PC-9 (cell line): ENCODE measurements around the gene ESRP2. TPM values are rescaled to one million over a fixed set of nuclear protein-coding genes. Genes with fewer than 3 reads are reported as not detected.

Experiments used
- BruUV-seq: library from RNA; stranded (reverse); fragments of 400-500 nt; replicated peaks from 2 replicates; lab custom pipeline; 2021; lab: Mats Ljungman, UMichigan
- CTCF ChIA-PET: fragments of 300-600 bp; sonication (Branson Sonifier 250); formaldehyde crosslinking; loops from one replicate; lab custom pipeline; 2022; ENCODE audit warnings: antibody characterized with exemption; lab: Charles Lee
- POLR2A ChIA-PET: fragments of 300-600 bp; sonication (Branson Sonifier 250); formaldehyde crosslinking; loops from one replicate; lab custom pipeline; 2022; ENCODE audit warnings: antibody characterized with exemption; ENCODE audit not compliant: unreplicated experiment; lab: Charles Lee
- DNase-seq, 2 experiments: peaks; one replicate each; pipeline versions ENCODE4 v3.0.0 to v3.0.0-alpha.2; 2015 to 2022; ENCODE audit warnings: mixed read lengths in 1 of 2
- H2AFZ ChIP-seq: fragments of 200-600 bp; sonication (generic); 2 replicates; pipeline ENCODE4 v1.8.1; 2017; ENCODE audit warnings: antibody characterized with exemption
- H3F3A ChIP-seq: fragments of 200-600 bp; sonication (generic); 2 replicates; pipeline ENCODE4 v1.8.1; 2017; ENCODE audit warnings: antibody characterized with exemption, mild to moderate bottlenecking, low read depth; ENCODE audit not compliant: insufficient read depth
- H3K27ac ChIP-seq: fragments of 200-600 bp; sonication (generic); 2 replicates; pipeline ENCODE4 v1.6.1; 2016; ENCODE audit warnings: mixed run types
- H3K27me3 ChIP-seq: fragments of 200-600 bp; sonication (generic); 2 replicates; pipeline ENCODE4 v1.6.1; 2016; ENCODE audit warnings: low read depth, mixed run types; ENCODE audit not compliant: insufficient read depth
- H3K36me3 ChIP-seq: fragments of 200-600 bp; sonication (generic); 2 replicates; pipeline ENCODE4 v1.6.1; 2016; ENCODE audit warnings: low read depth, mixed run types
- H3K4me1 ChIP-seq: fragments of 200-600 bp; sonication (generic); replicated peaks from 2 replicates; pipeline ENCODE4 v1.6.1; 2016; ENCODE audit warnings: mixed run types; ENCODE audit not compliant: insufficient read depth
- H3K4me2 ChIP-seq: fragments of 200-600 bp; sonication (generic); 2 replicates; pipeline ENCODE4 v1.6.1; 2017; ENCODE audit warnings: mixed run types
- H3K4me3 ChIP-seq: fragments of 200-600 bp; sonication (generic); 2 replicates; pipeline ENCODE4 v1.6.1; 2016; ENCODE audit warnings: mixed run types
- H3K79me2 ChIP-seq: fragments of 200-600 bp; sonication (generic); 2 replicates; pipeline ENCODE4 v1.6.1; 2017; ENCODE audit warnings: low read depth, mixed run types
- H3K9me2 ChIP-seq: fragments of 200-600 bp; sonication (generic); 2 replicates; pipeline ENCODE4 v1.8.1; 2017; ENCODE audit warnings: mild to moderate bottlenecking; ENCODE audit not compliant: insufficient read depth
- H3K9me3 ChIP-seq: fragments of 200-600 bp; sonication (generic); 2 replicates; pipeline ENCODE4 v1.8.1; 2016; ENCODE audit warnings: low read depth; ENCODE audit not compliant: insufficient read depth
- H4K20me1 ChIP-seq: fragments of 200-600 bp; sonication (generic); 2 replicates; pipeline ENCODE4 v1.8.1; 2017; ENCODE audit not compliant: insufficient read depth
- EZH2 ChIP-seq: fragments of 200-600 bp; sonication (generic); IDR thresholded peaks from 2 replicates; pipeline ENCODE4 v1.8.0; 2017; ENCODE audit warnings: antibody characterized with exemption, low read depth
- intact Hi-C: fragments of 100-400 bp; cut with micrococcal nuclease; formaldehyde crosslinking; loops from one replicate; pipeline ENCODE4 v1.10.0; 2022; ENCODE audit not compliant: unreplicated experiment
- total RNA-seq: library from RNA; stranded (reverse); gene quantifications from 2 replicates; pipeline ENCODE4 v1.2.3, GENCODE V29; 2021
- TF ChIP-seq, protein P1 (sequence below): fragments of 200-600 bp; sonication (generic); conservative IDR thresholded peaks from 2 replicates; pipeline ENCODE4 v1.6.1; 2017; ENCODE audit warnings: mixed run types, antibody characterized with exemption, mild to moderate bottlenecking, moderate library complexity

ESRP2 gene
- total RNA-seq, 1 experiment from 2014 or later, result 45.0 TPM

DNA sequence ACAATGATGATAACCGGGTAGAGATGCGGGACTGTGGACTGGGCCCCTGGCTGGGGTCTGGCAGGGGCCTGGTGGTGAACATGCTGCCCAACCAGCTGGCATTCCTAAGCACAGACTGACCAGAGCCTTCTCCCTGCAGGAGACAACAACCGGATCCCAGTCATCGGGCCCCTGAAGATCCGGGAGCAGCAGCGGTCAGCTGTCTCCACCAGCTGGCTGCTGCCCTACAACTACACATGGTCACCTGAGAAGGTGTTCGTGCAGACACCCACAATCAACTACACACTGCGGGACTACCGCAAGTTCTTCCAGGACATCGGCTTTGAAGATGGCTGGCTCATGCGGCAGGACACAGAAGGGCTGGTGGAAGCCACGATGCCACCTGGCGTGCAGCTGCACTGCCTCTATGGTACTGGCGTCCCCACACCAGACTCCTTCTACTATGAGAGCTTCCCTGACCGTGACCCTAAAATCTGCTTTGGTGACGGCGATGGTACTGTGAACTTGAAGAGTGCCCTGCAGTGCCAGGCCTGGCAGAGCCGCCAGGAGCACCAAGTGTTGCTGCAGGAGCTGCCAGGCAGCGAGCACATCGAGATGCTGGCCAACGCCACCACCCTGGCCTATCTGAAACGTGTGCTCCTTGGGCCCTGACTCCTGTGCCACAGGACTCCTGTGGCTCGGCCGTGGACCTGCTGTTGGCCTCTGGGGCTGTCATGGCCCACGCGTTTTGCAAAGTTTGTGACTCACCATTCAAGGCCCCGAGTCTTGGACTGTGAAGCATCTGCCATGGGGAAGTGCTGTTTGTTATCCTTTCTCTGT is 23.3 kb upstream of the ESRP2 start:
- Histone ChIP-seq H4K20me1 (no peaks in the 10 kb centered on the region), H3K4me2 (no peak overlapping the region), H2AFZ (no peak overlapping the region), H3K36me3 (no peaks in the 10 kb centered on the region), H3K27ac (no peak overlapping the region), H3F3A (peaks cover 43% of the 10 kb centered on the region), H3K4me1 (peaks cover 33% of the 10 kb centered on the region), H3K9me2 (no peaks in the 10 kb centered on the region), H3K27me3 (no peaks in the 10 kb centered on the region), H3K4me3 (no peak overlapping the region), H3K79me2 (peaks cover 7% of the 10 kb centered on the region; the same call in 1 of the 2 replicates), H3K9me3 (no peaks in the 10 kb centered on the region)
- intact Hi-C loops, result no loop called here
- TF ChIP-seq, protein P1, sequence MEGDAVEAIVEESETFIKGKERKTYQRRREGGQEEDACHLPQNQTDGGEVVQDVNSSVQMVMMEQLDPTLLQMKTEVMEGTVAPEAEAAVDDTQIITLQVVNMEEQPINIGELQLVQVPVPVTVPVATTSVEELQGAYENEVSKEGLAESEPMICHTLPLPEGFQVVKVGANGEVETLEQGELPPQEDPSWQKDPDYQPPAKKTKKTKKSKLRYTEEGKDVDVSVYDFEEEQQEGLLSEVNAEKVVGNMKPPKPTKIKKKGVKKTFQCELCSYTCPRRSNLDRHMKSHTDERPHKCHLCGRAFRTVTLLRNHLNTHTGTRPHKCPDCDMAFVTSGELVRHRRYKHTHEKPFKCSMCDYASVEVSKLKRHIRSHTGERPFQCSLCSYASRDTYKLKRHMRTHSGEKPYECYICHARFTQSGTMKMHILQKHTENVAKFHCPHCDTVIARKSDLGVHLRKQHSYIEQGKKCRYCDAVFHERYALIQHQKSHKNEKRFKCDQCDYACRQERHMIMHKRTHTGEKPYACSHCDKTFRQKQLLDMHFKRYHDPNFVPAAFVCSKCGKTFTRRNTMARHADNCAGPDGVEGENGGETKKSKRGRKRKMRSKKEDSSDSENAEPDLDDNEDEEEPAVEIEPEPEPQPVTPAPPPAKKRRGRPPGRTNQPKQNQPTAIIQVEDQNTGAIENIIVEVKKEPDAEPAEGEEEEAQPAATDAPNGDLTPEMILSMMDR, result no peak
- TF ChIP-seq EZH2, result no peak
- BruUV-seq, result no TSS peak
- POLR2A ChIA-PET, result interaction anchor here (0.6 kb wide), 1 partner anchor 22 kb away, joined by 7 read pairs; no protein-coding TSS in a partner anchor
- no peak for DNase-seq
- CTCF ChIA-PET, result no interaction called here

DNA sequence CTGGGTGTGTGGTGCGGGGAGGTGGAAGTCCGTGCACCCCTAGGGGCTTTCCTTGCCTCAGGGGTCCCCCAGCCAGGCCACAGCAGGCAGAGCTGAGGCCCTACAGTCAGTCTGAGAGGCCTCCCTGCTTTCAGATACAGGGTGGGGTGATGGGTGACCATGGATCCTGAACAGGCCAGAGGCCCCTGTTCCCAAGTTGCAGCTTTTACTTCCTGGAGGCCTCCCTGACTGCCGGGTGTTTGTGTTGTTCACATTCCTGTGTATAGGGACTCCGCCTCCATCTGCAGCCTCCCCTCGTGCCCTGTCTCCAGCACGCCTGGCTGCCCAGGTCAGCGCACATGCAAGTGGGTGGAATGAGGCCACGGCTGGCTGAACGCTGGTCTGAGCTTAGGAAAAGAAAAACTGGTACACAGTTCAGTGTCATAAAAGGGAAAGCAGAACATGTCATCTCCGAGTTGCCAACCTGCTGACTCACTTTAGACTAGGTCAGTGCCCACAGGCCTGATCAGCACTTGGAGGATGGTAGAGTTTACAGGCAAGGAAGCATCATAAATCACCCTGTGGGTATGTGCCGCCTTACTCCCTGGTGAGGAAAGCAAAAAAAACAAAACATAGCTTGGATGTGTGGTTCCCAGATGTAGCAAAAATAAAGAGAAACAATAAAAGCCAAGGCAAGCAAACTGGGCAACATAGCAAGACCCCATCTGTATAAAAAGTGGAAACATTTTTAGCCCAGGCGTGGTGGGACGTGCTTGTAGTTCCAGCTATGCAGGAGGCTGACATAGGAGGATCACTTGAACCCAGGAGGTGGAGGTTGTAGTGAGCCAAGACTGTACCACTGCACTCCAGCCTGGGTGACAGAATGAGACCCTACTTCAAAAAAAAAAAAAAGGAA is 22.2 kb upstream of the ESRP2 start:
- peaks cover 34% of the 10 kb centered on the region for H3F3A ChIP-seq
- peak; percentile 80 to 96 for DNase-seq
- no peaks in the 10 kb centered on the region for H3K9me3 ChIP-seq
- ChIA-PET POLR2A (interaction anchor here (0.6 kb wide), 2 partner anchors 21 to 129 kb away, joined by 7 read pairs; no protein-coding TSS in a partner anchor), CTCF (interaction anchor here (0.5 to 1.2 kb wide), 5 partner anchors 11 to 184 kb away, joined by 3 to 5 read pairs (median 3); no protein-coding TSS in a partner anchor)
- peaks cover 29% of the 10 kb centered on the region for H3K4me1 ChIP-seq
- no peak overlapping the region for H3K4me3 ChIP-seq
- H3K79me2 ChIP-seq, result peaks cover under 1% of the 10 kb centered on the region; the same call in 1 of the 2 replicates
- H3K36me3 ChIP-seq, result no peaks in the 10 kb centered on the region
- H4K20me1 ChIP-seq, result no peaks in the 10 kb centered on the region
- H3K27me3 ChIP-seq, result no peaks in the 10 kb centered on the region
- no peak for TF ChIP-seq EZH2
- TF ChIP-seq, protein P1, result no peak
- no peaks in the 10 kb centered on the region for H3K9me2 ChIP-seq
- H3K4me2 ChIP-seq, result peak overlapping the region; percentile 58
- BruUV-seq, result no TSS peak
- H3K27ac ChIP-seq, result peak overlapping the region; percentile 73
- H2AFZ ChIP-seq, result no peak overlapping the region; the same call in 1 of the 2 replicates
- intact Hi-C loops, result loop anchor here (1.0 kb wide), 1 partner anchor 21 kb away; no protein-coding TSS in a partner anchor
